ENCODE results near the gene RPS15A. TPM values are rescaled to one million over a fixed set of nuclear protein-coding genes. Genes with fewer than 3 reads are reported as not detected.

RPS15A gene
- total RNA-seq, result 1,000 to 10,000 TPM; 1,517 to 1,668 TPM

GRCh38 chr16:18789850-18790706, at the start of gene RPS15A:
TSS of gene RPS15A (minus strand) at chr16:18790334. CDS start at chr16:18789113, 1,221 bp downstream.
- H3K27ac Mint-ChIP-seq, result peak within 1 kb of the TSS; percentile 93
- DNase-seq (peak; percentile 97), ATAC-seq (peak; percentile 93)
- peaks cover 81% of the 10 kb centered on the region for H3K36me3 Mint-ChIP-seq
- CTCF ChIA-PET, result interaction anchor here (12.4 kb wide), 1 partner anchor 12 kb away, joined by 126 read pairs; the partner anchor contains the start of gene ARL6IP1
- no peaks in the 10 kb centered on the region for H3K27me3 Mint-ChIP-seq
- no peaks in the 10 kb centered on the region for H3K9me3 Mint-ChIP-seq (ENCODE audit: low read depth)
- H3K4me3 Mint-ChIP-seq, result peak within 1 kb of the TSS; percentile 99
- peaks cover 54% of the 10 kb centered on the region for H3K4me1 Mint-ChIP-seq

- no peak for DNase-seq
- CTCF ChIA-PET, result no interaction called here
- no peak for ATAC-seq
- Mint-ChIP-seq H3K27ac (no peak overlapping the region), H3K9me3 (ENCODE audit: low read depth) (no peaks in the 10 kb centered on the region), H3K4me3 (no peak overlapping the region), H3K36me3 (peaks cover 65% of the 10 kb centered on the region), H3K27me3 (no peaks in the 10 kb centered on the region), H3K4me1 (peaks cover 14% of the 10 kb centered on the region)
These were observed 49.4 kb upstream of the RPS15A start for GRCh38 chr16:18839555-18839954.

- Mint-ChIP-seq H3K9me3 (ENCODE audit: low read depth) (no peaks in the 10 kb centered on the region), H3K4me3 (no peak overlapping the region), H3K27me3 (no peaks in the 10 kb centered on the region), H3K4me1 (peaks cover 14% of the 10 kb centered on the region), H3K36me3 (peaks cover 66% of the 10 kb centered on the region), H3K27ac (peak overlapping the region; percentile 41)
- ATAC-seq (no peak), DNase-seq (no peak)
- CTCF ChIA-PET, result interaction anchor here (1.0 to 2.1 kb wide), 2 partner anchors 13 to 35 kb away, joined by 3 to 6 read pairs; partner anchors contain the start of gene ARL6IP1
These were observed 46.6 kb upstream of the RPS15A start for GRCh38 chr16:18836702-18837101.

GRCh38 chr16:18834864-18835263, 44.7 kb upstream of the RPS15A start:
- no peak for ATAC-seq
- no peak overlapping the region for H3K27ac Mint-ChIP-seq

GRCh38 chr16:18833707-18834505, 43.8 kb upstream of the RPS15A start:
- H3K9me3 Mint-ChIP-seq (ENCODE audit: low read depth), result no peaks in the 10 kb centered on the region
- H3K36me3 Mint-ChIP-seq, result peaks cover 66% of the 10 kb centered on the region
- peaks cover 14% of the 10 kb centered on the region for H3K4me1 Mint-ChIP-seq
- H3K27ac Mint-ChIP-seq, result no peak overlapping the region
- DNase-seq (no peak), ATAC-seq (no peak)
- no peaks in the 10 kb centered on the region for H3K27me3 Mint-ChIP-seq
- H3K4me3 Mint-ChIP-seq, result no peak overlapping the region
- CTCF ChIA-PET, result interaction anchor here (1.6 kb wide), 1 partner anchor 12 kb away, joined by 5 read pairs; no protein-coding TSS in a partner anchor

More at GRCh38 chr16:18834864-18835263, 44.7 kb upstream of the RPS15A start:
- CTCF ChIA-PET, result interaction anchor here (1.3 to 2.1 kb wide), 2 partner anchors 14 to 33 kb away, joined by 4 to 6 read pairs; partner anchors contain the start of gene ARL6IP1
- H3K36me3 Mint-ChIP-seq, result peaks cover 64% of the 10 kb centered on the region
- no peaks in the 10 kb centered on the region for H3K27me3 Mint-ChIP-seq
- DNase-seq, result no peak
- H3K4me1 Mint-ChIP-seq, result peaks cover 14% of the 10 kb centered on the region
- no peaks in the 10 kb centered on the region for H3K9me3 Mint-ChIP-seq (ENCODE audit: low read depth)
- no peak overlapping the region for H3K4me3 Mint-ChIP-seq

- CTCF ChIA-PET, result interaction anchor here (1.4 to 1.8 kb wide), 2 partner anchors 15 to 31 kb away, joined by 3 to 5 read pairs; partner anchors contain the start of gene ARL6IP1
- Mint-ChIP-seq H3K9me3 (ENCODE audit: low read depth) (no peaks in the 10 kb centered on the region), H3K36me3 (peaks cover 66% of the 10 kb centered on the region)
These were observed 42.5 kb upstream of the RPS15A start for GRCh38 chr16:18832613-18833012.

GRCh38 chr16:18832006-18832405, 41.9 kb upstream of the RPS15A start:
- ATAC-seq, result no peak
- H3K4me3 Mint-ChIP-seq, result no peak overlapping the region

More at GRCh38 chr16:18832613-18833012, 42.5 kb upstream of the RPS15A start:
- Mint-ChIP-seq H3K27me3 (no peaks in the 10 kb centered on the region), H3K27ac (no peak overlapping the region), H3K4me3 (no peak overlapping the region), H3K4me1 (peaks cover 16% of the 10 kb centered on the region)
- no peak for ATAC-seq
- no peak for DNase-seq

GRCh38 chr16:18829251-18829650, 39.1 kb upstream of the RPS15A start:
- DNase-seq (no peak), ATAC-seq (no peak)
- Mint-ChIP-seq H3K27me3 (no peaks in the 10 kb centered on the region), H3K4me3 (no peak overlapping the region), H3K4me1 (peaks cover 7% of the 10 kb centered on the region), H3K9me3 (ENCODE audit: low read depth) (no peaks in the 10 kb centered on the region), H3K36me3 (peaks cover 41% of the 10 kb centered on the region), H3K27ac (no peak overlapping the region)
- CTCF ChIA-PET, result interaction anchor here (1.2 to 3.0 kb wide), 3 partner anchors 9 to 27 kb away, joined by 3 to 14 read pairs (median 7); partner anchors contain the start of gene ARL6IP1

More at GRCh38 chr16:18832006-18832405, 41.9 kb upstream of the RPS15A start:
- no peak for DNase-seq
- CTCF ChIA-PET, result interaction anchor here (1.4 to 1.8 kb wide), 2 partner anchors 15 to 31 kb away, joined by 3 to 5 read pairs; partner anchors contain the start of gene ARL6IP1
- Mint-ChIP-seq H3K9me3 (ENCODE audit: low read depth) (no peaks in the 10 kb centered on the region), H3K4me1 (peaks cover 11% of the 10 kb centered on the region), H3K27ac (no peak overlapping the region), H3K27me3 (no peaks in the 10 kb centered on the region), H3K36me3 (peaks cover 61% of the 10 kb centered on the region)

- no peak overlapping the region for H3K4me3 Mint-ChIP-seq
- peaks cover 34% of the 10 kb centered on the region for H3K36me3 Mint-ChIP-seq
- peak overlapping the region; percentile 53 for H3K27ac Mint-ChIP-seq
- no peak for ATAC-seq
- H3K4me1 Mint-ChIP-seq, result peaks cover 7% of the 10 kb centered on the region
- no peaks in the 10 kb centered on the region for H3K27me3 Mint-ChIP-seq
- CTCF ChIA-PET, result interaction anchor here (0.8 to 3.0 kb wide), 3 partner anchors 8 to 25 kb away, joined by 3 to 14 read pairs (median 3); partner anchors contain the start of gene ARL6IP1
- no peak for DNase-seq
- H3K9me3 Mint-ChIP-seq (ENCODE audit: low read depth), result no peaks in the 10 kb centered on the region
These were observed 37.8 kb upstream of the RPS15A start for GRCh38 chr16:18827890-18828289.

- H3K4me1 Mint-ChIP-seq, result peaks cover 15% of the 10 kb centered on the region
- H3K27ac Mint-ChIP-seq, result no peak overlapping the region
- H3K36me3 Mint-ChIP-seq, result peaks cover 52% of the 10 kb centered on the region
- CTCF ChIA-PET, result interaction anchor here (1.1 to 5.1 kb wide), 2 partner anchors 12 to 22 kb away, joined by 3 to 41 read pairs; partner anchors contain the start of gene ARL6IP1
- no peak overlapping the region for H3K4me3 Mint-ChIP-seq
- ATAC-seq (no peak), DNase-seq (no peak)
- H3K27me3 Mint-ChIP-seq, result no peaks in the 10 kb centered on the region
- H3K9me3 Mint-ChIP-seq (ENCODE audit: low read depth), result no peaks in the 10 kb centered on the region
These were observed 26.2 kb upstream of the RPS15A start for GRCh38 chr16:18816286-18816685.

- Mint-ChIP-seq H3K9me3 (ENCODE audit: low read depth) (no peaks in the 10 kb centered on the region), H3K4me1 (peaks cover 2% of the 10 kb centered on the region), H3K27ac (no peak overlapping the region), H3K36me3 (peaks cover 61% of the 10 kb centered on the region), H3K27me3 (no peaks in the 10 kb centered on the region), H3K4me3 (no peak overlapping the region)
- CTCF ChIA-PET, result no interaction called here
- DNase-seq (no peak), ATAC-seq (no peak)
These were observed 21.8 kb upstream of the RPS15A start for GRCh38 chr16:18811925-18812324.

- no peaks in the 10 kb centered on the region for H3K27me3 Mint-ChIP-seq
- CTCF ChIA-PET, result interaction anchor here (2.1 kb wide), 1 partner anchor 8 kb away, joined by 7 read pairs; the partner anchor contains the start of gene ARL6IP1
- H3K27ac Mint-ChIP-seq, result no peak overlapping the region
- no peak overlapping the region for H3K4me3 Mint-ChIP-seq
- DNase-seq (no peak), ATAC-seq (no peak)
- peaks cover 56% of the 10 kb centered on the region for H3K36me3 Mint-ChIP-seq
- H3K4me1 Mint-ChIP-seq, result peaks cover 23% of the 10 kb centered on the region
- no peaks in the 10 kb centered on the region for H3K9me3 Mint-ChIP-seq (ENCODE audit: low read depth)
These were observed 19.0 kb upstream of the RPS15A start for GRCh38 chr16:18809165-18809564.
